GM23338 (cell line): ENCODE measurements around the gene ISOC2.

Source experiments
- EZH2 ChIP-seq: fragments of 200-600 bp; sonication (generic); IDR thresholded peaks from one replicate; pipeline ENCODE4 v1.8.0; 2017; ENCODE audit warnings: antibody characterized with exemption, mild to moderate bottlenecking, low read depth; ENCODE audit not compliant: unreplicated experiment
- TF ChIP-seq, protein P1 (sequence below), 2 experiments: fragments of 200-600 bp in 1 of 2; sonication (generic) in 1 of 2; conservative IDR thresholded peaks; 2 replicates each; pipeline versions ENCODE4 v1.5.1 to v1.6.1; 2016 to 2017; ENCODE audit warnings: antibody characterized with exemption in 2 of 2, low read depth in 2 of 2, mild to moderate bottlenecking in 2 of 2, moderate library complexity in 1 of 2
- TF ChIP-seq, protein P2 (sequence below): IDR thresholded peaks from one replicate; pipeline ENCODE4 v1.6.1; 2018; ENCODE audit warnings: antibody characterized with exemption; ENCODE audit not compliant: unreplicated experiment

DNA sequence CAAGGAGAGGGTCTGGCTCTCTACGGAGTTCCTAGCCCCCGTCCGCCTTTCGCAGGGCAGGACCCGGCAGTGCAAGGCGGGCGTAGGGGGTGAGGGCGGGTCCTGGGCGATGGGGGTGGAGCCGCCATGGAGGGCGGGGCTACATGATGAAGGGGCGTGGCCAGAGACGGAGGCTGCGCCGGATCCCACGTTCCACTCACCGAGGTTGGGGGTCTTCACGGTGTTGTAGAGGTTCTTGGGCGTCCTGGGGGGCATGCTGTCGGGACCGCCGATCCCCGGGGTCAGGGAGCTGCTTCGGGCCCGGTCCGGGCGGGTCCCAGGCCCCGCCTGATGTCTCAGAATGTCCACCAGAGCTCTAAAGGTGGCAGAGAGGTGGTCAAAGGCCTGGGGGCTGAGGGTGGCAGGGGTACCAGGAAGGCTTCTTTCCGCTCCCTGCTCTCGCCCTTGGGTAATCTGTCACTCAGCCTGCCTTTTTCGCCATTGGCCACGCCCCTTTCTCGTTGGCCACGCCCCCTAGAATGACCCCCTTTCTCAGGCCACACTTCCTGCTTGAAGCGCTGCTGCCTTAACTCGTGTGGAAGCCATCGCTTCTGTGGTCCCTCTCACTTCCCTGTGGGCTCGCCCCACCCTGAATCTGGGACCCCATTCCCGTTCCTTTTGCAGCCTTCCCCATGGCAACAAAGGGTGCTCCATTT lies 20.9 kb downstream of the ISOC2 start:
- TF ChIP-seq, protein P1, sequence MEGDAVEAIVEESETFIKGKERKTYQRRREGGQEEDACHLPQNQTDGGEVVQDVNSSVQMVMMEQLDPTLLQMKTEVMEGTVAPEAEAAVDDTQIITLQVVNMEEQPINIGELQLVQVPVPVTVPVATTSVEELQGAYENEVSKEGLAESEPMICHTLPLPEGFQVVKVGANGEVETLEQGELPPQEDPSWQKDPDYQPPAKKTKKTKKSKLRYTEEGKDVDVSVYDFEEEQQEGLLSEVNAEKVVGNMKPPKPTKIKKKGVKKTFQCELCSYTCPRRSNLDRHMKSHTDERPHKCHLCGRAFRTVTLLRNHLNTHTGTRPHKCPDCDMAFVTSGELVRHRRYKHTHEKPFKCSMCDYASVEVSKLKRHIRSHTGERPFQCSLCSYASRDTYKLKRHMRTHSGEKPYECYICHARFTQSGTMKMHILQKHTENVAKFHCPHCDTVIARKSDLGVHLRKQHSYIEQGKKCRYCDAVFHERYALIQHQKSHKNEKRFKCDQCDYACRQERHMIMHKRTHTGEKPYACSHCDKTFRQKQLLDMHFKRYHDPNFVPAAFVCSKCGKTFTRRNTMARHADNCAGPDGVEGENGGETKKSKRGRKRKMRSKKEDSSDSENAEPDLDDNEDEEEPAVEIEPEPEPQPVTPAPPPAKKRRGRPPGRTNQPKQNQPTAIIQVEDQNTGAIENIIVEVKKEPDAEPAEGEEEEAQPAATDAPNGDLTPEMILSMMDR (conservative IDR thresholded peaks at IDR 0.05; ENCODE audit: low read depth in 2 of 2) = no peak
- TF ChIP-seq, protein P2, sequence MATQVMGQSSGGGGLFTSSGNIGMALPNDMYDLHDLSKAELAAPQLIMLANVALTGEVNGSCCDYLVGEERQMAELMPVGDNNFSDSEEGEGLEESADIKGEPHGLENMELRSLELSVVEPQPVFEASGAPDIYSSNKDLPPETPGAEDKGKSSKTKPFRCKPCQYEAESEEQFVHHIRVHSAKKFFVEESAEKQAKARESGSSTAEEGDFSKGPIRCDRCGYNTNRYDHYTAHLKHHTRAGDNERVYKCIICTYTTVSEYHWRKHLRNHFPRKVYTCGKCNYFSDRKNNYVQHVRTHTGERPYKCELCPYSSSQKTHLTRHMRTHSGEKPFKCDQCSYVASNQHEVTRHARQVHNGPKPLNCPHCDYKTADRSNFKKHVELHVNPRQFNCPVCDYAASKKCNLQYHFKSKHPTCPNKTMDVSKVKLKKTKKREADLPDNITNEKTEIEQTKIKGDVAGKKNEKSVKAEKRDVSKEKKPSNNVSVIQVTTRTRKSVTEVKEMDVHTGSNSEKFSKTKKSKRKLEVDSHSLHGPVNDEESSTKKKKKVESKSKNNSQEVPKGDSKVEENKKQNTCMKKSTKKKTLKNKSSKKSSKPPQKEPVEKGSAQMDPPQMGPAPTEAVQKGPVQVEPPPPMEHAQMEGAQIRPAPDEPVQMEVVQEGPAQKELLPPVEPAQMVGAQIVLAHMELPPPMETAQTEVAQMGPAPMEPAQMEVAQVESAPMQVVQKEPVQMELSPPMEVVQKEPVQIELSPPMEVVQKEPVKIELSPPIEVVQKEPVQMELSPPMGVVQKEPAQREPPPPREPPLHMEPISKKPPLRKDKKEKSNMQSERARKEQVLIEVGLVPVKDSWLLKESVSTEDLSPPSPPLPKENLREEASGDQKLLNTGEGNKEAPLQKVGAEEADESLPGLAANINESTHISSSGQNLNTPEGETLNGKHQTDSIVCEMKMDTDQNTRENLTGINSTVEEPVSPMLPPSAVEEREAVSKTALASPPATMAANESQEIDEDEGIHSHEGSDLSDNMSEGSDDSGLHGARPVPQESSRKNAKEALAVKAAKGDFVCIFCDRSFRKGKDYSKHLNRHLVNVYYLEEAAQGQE = no peak
- no peak for TF ChIP-seq EZH2
